Left ventricle myocardium inferior (tissue), 1 donor: ENCODE data around the gene TAOK1. TPM values are rescaled to one million over a fixed set of nuclear protein-coding genes. Genes with fewer than 3 reads are reported as not detected.

Source experiments
- DNase-seq: peaks from one replicate; pipeline ENCODE4 v3.0.0-alpha.2; 2020
- H3K27ac ChIP-seq: fragments of 200-600 bp; replicated peaks from 2 replicates; pipeline ENCODE4 v1.8.0; 2021
- H3K27me3 ChIP-seq: fragments of 200-600 bp; 2 replicates; pipeline ENCODE4 v1.8.0; 2021; ENCODE audit warnings: low read depth
- H3K36me3 ChIP-seq: fragments of 200-600 bp; 2 replicates; pipeline ENCODE4 v1.8.0; 2021
- H3K4me1 ChIP-seq: fragments of 200-600 bp; 2 replicates; pipeline ENCODE4 v1.8.0; 2021
- H3K4me3 ChIP-seq: fragments of 200-600 bp; 2 replicates; pipeline ENCODE4 v1.8.0; 2021; ENCODE audit warnings: mild to moderate bottlenecking, moderate library complexity
- H3K9me3 ChIP-seq: fragments of 200-600 bp; replicated peaks from 2 replicates; pipeline ENCODE4 v1.8.0; 2021
- CTCF ChIP-seq: fragments of 200-600 bp; IDR thresholded peaks from 2 replicates; pipeline ENCODE4 v1.8.0; 2021; ENCODE audit warnings: antibody characterized with exemption, mild to moderate bottlenecking, borderline replicate concordance
- intact Hi-C: fragments of 100-400 bp; cut with micrococcal nuclease; formaldehyde crosslinking; loops from one replicate; pipeline ENCODE4 v1.11.0; 2022
- total RNA-seq: library from RNA; stranded (reverse); fragmentation: NEBNext Ultra II Directional; extraction: Animal tissue kit (Norgen Biotek cat#: 25700); gene quantifications from one replicate; pipeline ENCODE4 v1.2.1, GENCODE V29; 2021
- donor health status: DM: no; HTN: yes; CAD: no; lungs with severe emphysema.

Gene TAOK1
- total RNA-seq, 1 donor from 2014 or later = 50.7 TPM

DNA sequence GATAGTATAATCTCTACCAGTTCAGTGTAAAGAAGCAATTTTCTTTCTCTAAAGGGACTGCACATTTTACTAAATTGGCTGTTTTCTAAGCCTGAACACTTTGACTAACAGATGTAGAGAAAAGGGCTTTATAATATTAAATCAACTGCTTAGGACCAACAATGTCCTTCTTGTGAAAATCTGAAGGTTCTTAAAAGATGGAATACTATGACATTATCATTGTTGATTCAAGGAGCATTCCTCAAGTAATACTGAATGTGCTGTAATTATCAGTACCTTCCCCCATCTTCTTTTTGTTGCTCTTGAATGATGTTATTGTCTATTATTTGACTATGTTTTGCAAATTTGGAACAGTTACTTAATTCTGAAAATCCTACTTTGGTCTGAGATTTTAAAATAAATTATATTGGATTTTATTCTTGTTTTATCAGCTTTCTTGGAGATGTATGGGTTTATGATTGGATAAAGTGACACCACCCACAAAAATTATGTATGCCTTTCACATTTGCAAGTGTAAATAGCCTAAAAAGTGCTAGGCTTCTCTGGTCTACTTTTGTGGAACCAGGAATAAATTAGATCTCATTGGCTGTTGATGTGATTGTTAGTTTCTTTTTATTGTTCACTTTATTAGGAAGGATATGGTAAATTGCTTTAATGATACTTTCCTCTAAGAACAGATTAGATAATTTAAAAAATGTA, 53.0 kb downstream of the TAOK1 start:
- no peak for TF ChIP-seq CTCF
- DNase-seq = no peak
- Histone ChIP-seq H3K36me3 (no peaks in the 10 kb centered on the region), H3K4me1 (peaks cover 46% of the 10 kb centered on the region), H3K27me3 (no peaks in the 10 kb centered on the region), H3K9me3 (no peaks in the 10 kb centered on the region), H3K27ac (no peak overlapping the region), H3K4me3 (no peak overlapping the region)
- intact Hi-C loops = no loop called here

DNA sequence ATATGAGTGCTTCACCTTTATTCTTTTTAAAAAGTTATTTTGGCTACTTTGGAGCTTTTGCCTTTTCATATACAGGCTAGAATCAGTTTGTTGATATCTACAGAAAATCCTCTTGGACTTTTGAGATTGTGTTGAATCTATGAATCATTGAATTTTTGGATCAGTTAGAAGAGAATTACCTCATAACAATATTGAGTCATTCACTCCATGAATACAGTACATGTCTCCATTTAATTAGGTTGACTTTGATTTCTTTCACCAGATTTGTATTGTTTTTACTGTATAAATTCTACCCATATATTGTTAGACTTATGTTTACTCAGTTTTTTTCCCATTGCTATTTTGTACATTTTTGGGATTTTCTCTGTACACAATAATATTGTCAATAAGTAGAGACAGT, 54.4 kb downstream of the TAOK1 start:
- H3K4me3 ChIP-seq = no peak overlapping the region
- no peaks in the 10 kb centered on the region for H3K36me3 ChIP-seq
- no peak for TF ChIP-seq CTCF
- no peak for DNase-seq
- H3K27me3 ChIP-seq = no peaks in the 10 kb centered on the region
- intact Hi-C loops = no loop called here
- no peak overlapping the region for H3K27ac ChIP-seq
- no peaks in the 10 kb centered on the region for H3K9me3 ChIP-seq
- peaks cover 56% of the 10 kb centered on the region for H3K4me1 ChIP-seq

- DNase-seq = no peak
- Histone ChIP-seq H3K27me3 (no peaks in the 10 kb centered on the region), H3K27ac (no peak overlapping the region), H3K4me1 (peaks cover 65% of the 10 kb centered on the region), H3K4me3 (no peak overlapping the region), H3K36me3 (no peaks in the 10 kb centered on the region), H3K9me3 (no peaks in the 10 kb centered on the region)
- intact Hi-C loops = no loop called here
- no peak for TF ChIP-seq CTCF
Observed at GRCh38 chr17:29445844-29446243, 55.7 kb downstream of the TAOK1 start.

DNA sequence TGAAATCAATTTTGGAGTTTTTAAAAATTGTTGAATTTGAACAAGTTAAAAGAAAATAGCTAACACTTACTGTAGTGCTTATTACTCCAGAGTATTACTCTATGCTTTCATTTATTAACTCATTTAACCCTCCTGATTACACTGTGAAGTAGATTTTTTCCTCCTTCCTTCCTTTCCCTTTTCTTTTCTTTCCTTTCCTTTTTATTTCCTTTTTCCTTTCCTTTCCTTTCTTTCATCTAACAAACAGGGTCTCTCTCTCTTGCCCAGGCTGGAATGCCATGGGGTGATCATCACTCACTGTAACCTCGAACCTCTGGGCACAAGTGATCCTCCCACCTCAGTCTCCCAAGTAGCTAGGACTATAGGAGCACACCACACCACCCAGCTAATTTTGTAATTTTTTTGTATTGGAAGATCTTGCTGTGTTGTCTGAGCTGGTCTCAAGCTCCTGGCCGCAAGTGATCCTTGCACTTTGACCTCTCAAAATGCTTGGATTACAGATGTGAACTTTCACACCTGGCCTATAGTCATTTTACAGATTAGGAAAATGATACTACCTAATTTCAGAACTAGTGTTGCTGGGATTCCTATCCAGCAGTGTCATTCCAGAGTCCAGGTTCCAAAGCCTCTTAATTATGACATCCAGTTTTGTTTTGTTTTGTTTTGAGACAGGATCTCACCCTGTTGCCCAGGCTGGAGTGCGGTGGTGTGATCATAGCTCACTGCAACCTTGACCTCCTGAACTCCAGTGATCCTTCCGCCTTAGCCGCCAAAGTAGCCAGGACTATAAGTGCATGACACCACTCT, 59.9 kb downstream of the TAOK1 start:
- peaks cover 48% of the 10 kb centered on the region for H3K4me1 ChIP-seq
- no peak for DNase-seq
- intact Hi-C loops = no loop called here
- H3K36me3 ChIP-seq = peaks cover 36% of the 10 kb centered on the region
- H3K4me3 ChIP-seq = no peak overlapping the region
- no peak for TF ChIP-seq CTCF
- no peaks in the 10 kb centered on the region for H3K27me3 ChIP-seq
- no peak overlapping the region for H3K27ac ChIP-seq
- no peaks in the 10 kb centered on the region for H3K9me3 ChIP-seq

GRCh38 chr17:29451121-29451742, 61.1 kb downstream of the TAOK1 start:
- H3K4me1 ChIP-seq = peaks cover 36% of the 10 kb centered on the region
- no peak overlapping the region for H3K4me3 ChIP-seq
- H3K27ac ChIP-seq = no peak overlapping the region
- peaks cover 36% of the 10 kb centered on the region for H3K36me3 ChIP-seq
- intact Hi-C loops = no loop called here
- DNase-seq = no peak
- TF ChIP-seq CTCF = no peak
- no peaks in the 10 kb centered on the region for H3K27me3 ChIP-seq
- no peaks in the 10 kb centered on the region for H3K9me3 ChIP-seq
